CD4-positive, alpha-beta T cell (primary cell): Measurements from ENCODE around the gene TBC1D9B. TPM values are rescaled to one million over a fixed set of nuclear protein-coding genes. Genes with fewer than 3 reads are reported as not detected.

Experiments used
- ATAC-seq: fragments of 200-7000 bp; cut with Tn5 transposase; one replicate; pipeline ENCODE4 v1.10.0; 2022; ENCODE audit warnings: mild to moderate bottlenecking; ENCODE audit not compliant: poor library complexity
- CTCF ChIA-PET: fragments of 350-600 bp; sonication (Branson Sonifier 250); formaldehyde crosslinking; loops from one replicate; lab custom pipeline; 2021; ENCODE audit warnings: antibody characterized with exemption, inconsistent platforms; lab: Charles Lee
- POLR2A ChIA-PET: fragments of 350-600 bp; sonication (Branson Sonifier 250); formaldehyde crosslinking; loops from one replicate; lab custom pipeline; 2021; ENCODE audit warnings: antibody characterized with exemption, inconsistent platforms; lab: Charles Lee
- DNase-seq, 14 experiments: peaks; one replicate each; pipeline ENCODE4 v3.0.0-alpha.2; 2013 to 2020; ENCODE audit warnings: mixed read lengths in 2 of 14
- H3K27ac ChIP-seq, 2 donors: one replicate each; pipeline versions ENCODE4 v1.5.1 to v1.7.0; 2013; ENCODE audit warnings: low read length in 2 of 2, low read depth in 1 of 2, mild to moderate bottlenecking in 1 of 2
- H3K27me3 ChIP-seq, 2 experiments: 1 replicate in 1 of 2; 2 replicates in 1 of 2; pipeline versions ENCODE4 v1.6.1 to v1.7.0; 2013; ENCODE audit warnings: low read length in 2 of 2, control low read depth in 1 of 2, mild to moderate bottlenecking in 1 of 2, moderate library complexity in 1 of 2; ENCODE audit not compliant: insufficient read depth in 2 of 2, control insufficient read depth in 1 of 2
- H3K36me3 ChIP-seq: one replicate; pipeline ENCODE4 v1.6.1; 2013; ENCODE audit warnings: low read length, control low read depth; ENCODE audit not compliant: insufficient read depth
- H3K4me1 ChIP-seq: one replicate; pipeline ENCODE4 v1.6.1; 2013; ENCODE audit warnings: low read length, control low read depth; ENCODE audit not compliant: insufficient read depth
- H3K4me3 ChIP-seq: one replicate; pipeline ENCODE4 v1.5.1; 2013; ENCODE audit warnings: mild to moderate bottlenecking, low read length, moderate library complexity
- H3K9me3 ChIP-seq, 2 experiments: 1 replicate in 1 of 2; 2 replicates in 1 of 2; pipeline versions ENCODE4 v1.6.1 to v1.7.0; 2013; ENCODE audit warnings: low read length in 2 of 2, mild to moderate bottlenecking in 2 of 2, control low read depth in 1 of 2, moderate library complexity in 1 of 2; ENCODE audit not compliant: control insufficient read depth in 1 of 2, insufficient read depth in 1 of 2
- H3K27ac Mint-ChIP-seq: one replicate; pipeline ENCODE4 v1.8.0; 2020; ENCODE audit warnings: mixed read lengths
- H3K27me3 Mint-ChIP-seq: one replicate; pipeline ENCODE4 v1.8.0; 2021; ENCODE audit warnings: mixed read lengths
- H3K36me3 Mint-ChIP-seq: one replicate; pipeline ENCODE4 v1.8.0; 2021; ENCODE audit warnings: low read depth, mixed read lengths
- H3K4me1 Mint-ChIP-seq: one replicate; pipeline ENCODE4 v1.8.0; 2021; ENCODE audit warnings: low read depth, mixed read lengths
- H3K4me3 Mint-ChIP-seq: one replicate; pipeline ENCODE4 v1.8.0; 2020; ENCODE audit warnings: mild to moderate bottlenecking, mixed read lengths
- H3K9me3 Mint-ChIP-seq: one replicate; pipeline ENCODE4 v1.8.0; 2020; ENCODE audit warnings: mixed read lengths
- CTCF ChIP-seq: fragments of 200-600 bp; IDR thresholded peaks from one replicate; pipeline ENCODE4 v1.8.0; 2022; ENCODE audit warnings: antibody characterized with exemption, mild to moderate bottlenecking
- intact Hi-C, 2 experiments: fragments of 100-400 bp; cut with DNase I in 1 of 2; cut with micrococcal nuclease in 1 of 2; formaldehyde crosslinking; loops; one replicate each; pipeline versions ENCODE4 v1.15.1 to v1.9.0; 2023 to 2025; cut with DNase I, micrococcal nuclease
- total RNA-seq, 174 experiments: library from RNA in 2 of 174; stranded (reverse) in 2 of 174; gene quantifications; one replicate each; pipeline ENCODE4 v1.2.3 and lab custom pipeline; 2021 to 2026

Gene TBC1D9B
- total RNA-seq, 2 experiments from 2014 or later, result 67.5 to 71.8 TPM

GRCh38 chr5:179867079-179867465 is 40.6 kb downstream of the TBC1D9B start:
- TF ChIP-seq CTCF, result no peak
- H3K4me1 ChIP-seq, result no peaks in the 10 kb centered on the region
- Mint-ChIP-seq H3K4me3 (no peak overlapping the region), H3K27ac (no peak overlapping the region), H3K4me1 (no peaks in the 10 kb centered on the region), H3K9me3 (no peaks in the 10 kb centered on the region), H3K27me3 (no peaks in the 10 kb centered on the region), H3K36me3 (peaks cover 47% of the 10 kb centered on the region)
- peaks cover 0 to 8% of the 10 kb centered on the region in 2 experiments for H3K9me3 ChIP-seq
- H3K27me3 ChIP-seq, result no peaks in the 10 kb centered on the region
- no peak for ATAC-seq
- intact Hi-C loops, result no loop called here
- CTCF ChIA-PET, result no interaction called here
- no peak overlapping the region for H3K4me3 ChIP-seq
- H3K27ac ChIP-seq, result no peak overlapping the region
- DNase-seq, result no peak
- H3K36me3 ChIP-seq, result peaks cover 47% of the 10 kb centered on the region
- POLR2A ChIA-PET, result no interaction called here

GRCh38 chr5:179866241-179867078 is 41.2 kb downstream of the TBC1D9B start:
- no peaks in the 10 kb centered on the region for H3K4me1 Mint-ChIP-seq
- POLR2A ChIA-PET, result no interaction called here
- Histone ChIP-seq H3K27me3 (no peaks in the 10 kb centered on the region), H3K36me3 (peaks cover 46% of the 10 kb centered on the region), H3K9me3 (peaks cover 0 to 8% of the 10 kb centered on the region in 2 experiments), H3K4me1 (no peaks in the 10 kb centered on the region), H3K27ac (no peak overlapping the region), H3K4me3 (no peak overlapping the region)
- no peak overlapping the region for H3K4me3 Mint-ChIP-seq
- H3K27me3 Mint-ChIP-seq, result no peaks in the 10 kb centered on the region
- ATAC-seq, result no peak
- CTCF ChIA-PET, result no interaction called here
- DNase-seq, result no peak
- no peaks in the 10 kb centered on the region for H3K9me3 Mint-ChIP-seq
- H3K36me3 Mint-ChIP-seq, result peaks cover 47% of the 10 kb centered on the region
- intact Hi-C loops, result no loop called here
- no peak for TF ChIP-seq CTCF
- no peak overlapping the region for H3K27ac Mint-ChIP-seq

GRCh38 chr5:179865491-179866240 is 42.0 kb downstream of the TBC1D9B start:
- H3K4me1 ChIP-seq, result no peaks in the 10 kb centered on the region
- no peaks in the 10 kb centered on the region for H3K4me1 Mint-ChIP-seq
- no peak overlapping the region for H3K27ac Mint-ChIP-seq
- POLR2A ChIA-PET, result no interaction called here
- intact Hi-C loops, result no loop called here
- H3K4me3 ChIP-seq, result no peak overlapping the region
- H3K36me3 ChIP-seq, result peaks cover 39% of the 10 kb centered on the region
- CTCF ChIA-PET, result no interaction called here
- no peaks in the 10 kb centered on the region for H3K27me3 ChIP-seq
- no peak for TF ChIP-seq CTCF
- H3K9me3 ChIP-seq, result peaks cover 0 to 8% of the 10 kb centered on the region in 2 experiments
- H3K4me3 Mint-ChIP-seq, result no peak overlapping the region
- no peaks in the 10 kb centered on the region for H3K27me3 Mint-ChIP-seq
- no peak overlapping the region for H3K27ac ChIP-seq
- ATAC-seq (no peak), DNase-seq (no peak)
- peaks cover 39% of the 10 kb centered on the region for H3K36me3 Mint-ChIP-seq
- H3K9me3 Mint-ChIP-seq, result no peaks in the 10 kb centered on the region
